GM12892 (cell line): ENCODE measurements around the gene TEX14.

Experiments used
- POLR2A ChIP-seq: IDR thresholded peaks from 2 replicates; pipeline ENCODE4 v1.6.1; 2011; ENCODE audit warnings: low read depth, low read length, control low read depth
- POLR2AphosphoS5 ChIP-seq: IDR thresholded peaks from 2 replicates; pipeline ENCODE4 v1.6.1; 2011; ENCODE audit warnings: low read depth, low read length, control low read depth
- TAF1 ChIP-seq: IDR thresholded peaks from 2 replicates; pipeline ENCODE4 v1.6.1; 2011; ENCODE audit warnings: low read depth, mild to moderate bottlenecking, control low read depth, low read length, borderline replicate concordance

- TF ChIP-seq POLR2A (no peak), POLR2AphosphoS5 (no peak), TAF1 (no peak)
Observed at GRCh38 chr17:58734811-58735210, 43.0 kb upstream of the TEX14 start.
